GM18511 (cell line): ENCODE data around the gene STXBP5L.
"Not testable (repeated sequence)": the region's sequence is repeated elsewhere in the genome, so short reads cannot be mapped to it uniquely, and the experiment has no call there.

Experiments
- ATAC-seq: cut with Tn5 transposase; IDR thresholded peaks from one replicate; pipeline ENCODE4 v1.9.1; 2021; ENCODE audit warnings: mild to moderate bottlenecking, moderate library complexity; ENCODE audit not compliant: unreplicated experiment

The STXBP5L gene

DNA sequence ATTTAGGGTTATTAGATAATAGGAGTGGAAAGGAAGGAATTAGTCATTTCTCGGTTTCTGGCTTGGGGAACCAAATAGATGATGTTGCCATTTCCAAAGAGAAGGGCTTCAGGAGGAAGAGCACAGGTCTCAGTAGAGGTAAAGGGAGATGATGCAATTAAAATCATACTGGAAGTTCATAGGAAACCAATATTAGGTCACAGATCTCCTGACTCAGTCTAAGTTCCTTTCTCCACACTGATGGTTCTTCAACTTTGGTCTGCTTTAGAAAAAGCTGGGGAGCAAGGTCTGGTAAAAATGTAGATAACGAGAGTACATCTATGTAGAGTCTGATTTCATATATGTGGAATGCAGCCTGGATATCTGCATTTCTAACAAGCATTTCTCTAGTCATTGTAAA lies 506.9 kb downstream of the STXBP5L start:
- ATAC-seq = no peak

DNA sequence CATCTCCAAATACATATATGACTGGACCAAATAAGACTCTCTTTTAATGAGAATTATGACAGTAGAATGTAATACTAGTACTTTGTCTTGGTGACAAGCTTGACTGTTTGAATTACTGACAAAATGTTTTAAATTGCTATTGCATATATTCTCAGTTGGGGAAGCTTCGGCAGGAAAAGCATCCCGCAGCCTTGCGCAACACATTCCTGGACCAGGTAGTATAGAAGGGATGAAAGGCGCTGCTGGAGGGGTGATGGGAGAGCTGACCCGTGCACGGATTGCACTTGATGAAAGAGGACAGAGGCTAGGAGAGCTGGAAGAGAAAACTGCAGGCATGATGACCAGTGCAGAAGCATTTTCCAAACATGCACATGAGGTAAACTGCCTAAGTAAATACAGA lies 510.2 kb downstream of the STXBP5L start:
- no peak for ATAC-seq

DNA sequence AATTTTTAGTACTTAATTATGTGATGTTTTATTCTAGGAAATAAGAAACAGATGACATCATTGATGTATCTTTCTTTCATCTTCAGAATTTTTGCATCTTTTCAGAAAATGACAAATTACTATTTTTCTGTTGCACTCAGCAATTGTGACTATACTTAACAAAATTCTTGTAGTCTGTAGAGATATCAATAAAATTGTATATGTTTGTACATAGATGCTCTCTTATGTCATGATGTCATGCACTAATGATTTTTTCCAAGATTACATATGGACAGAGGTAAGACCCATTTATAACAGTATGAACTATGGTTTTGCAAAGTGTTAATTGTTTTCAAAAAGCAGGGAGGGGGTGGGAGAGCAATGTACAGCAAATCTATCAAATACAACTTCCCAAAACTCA lies 516.5 kb downstream of the STXBP5L start:
- ATAC-seq = no peak

DNA sequence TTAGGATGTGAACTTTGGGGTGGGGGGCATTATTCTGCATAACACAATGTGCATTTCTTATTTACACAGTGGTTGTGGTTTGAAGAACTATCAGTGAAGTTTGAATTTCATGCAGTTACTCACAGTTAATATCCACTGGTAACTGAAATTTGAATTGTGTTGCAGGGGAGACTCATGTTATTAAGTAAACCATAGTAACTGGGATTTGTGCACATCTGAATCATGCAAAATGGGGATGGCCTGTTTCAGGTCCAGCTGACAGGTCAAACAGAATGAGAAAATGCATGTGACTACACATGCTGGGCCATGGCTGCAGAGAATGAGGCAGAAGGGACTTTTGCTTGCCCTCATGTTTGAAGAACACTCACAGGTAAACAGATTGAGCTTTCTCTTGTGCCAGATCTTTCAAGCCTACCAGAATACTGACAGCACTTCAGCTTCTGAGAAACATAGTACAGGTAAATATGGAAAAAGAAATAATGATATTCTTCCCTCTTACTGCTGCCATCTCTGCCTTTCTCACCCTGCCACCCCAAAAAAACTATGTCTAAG lies 522.7 kb downstream of the STXBP5L start:
- ATAC-seq = no peak

DNA sequence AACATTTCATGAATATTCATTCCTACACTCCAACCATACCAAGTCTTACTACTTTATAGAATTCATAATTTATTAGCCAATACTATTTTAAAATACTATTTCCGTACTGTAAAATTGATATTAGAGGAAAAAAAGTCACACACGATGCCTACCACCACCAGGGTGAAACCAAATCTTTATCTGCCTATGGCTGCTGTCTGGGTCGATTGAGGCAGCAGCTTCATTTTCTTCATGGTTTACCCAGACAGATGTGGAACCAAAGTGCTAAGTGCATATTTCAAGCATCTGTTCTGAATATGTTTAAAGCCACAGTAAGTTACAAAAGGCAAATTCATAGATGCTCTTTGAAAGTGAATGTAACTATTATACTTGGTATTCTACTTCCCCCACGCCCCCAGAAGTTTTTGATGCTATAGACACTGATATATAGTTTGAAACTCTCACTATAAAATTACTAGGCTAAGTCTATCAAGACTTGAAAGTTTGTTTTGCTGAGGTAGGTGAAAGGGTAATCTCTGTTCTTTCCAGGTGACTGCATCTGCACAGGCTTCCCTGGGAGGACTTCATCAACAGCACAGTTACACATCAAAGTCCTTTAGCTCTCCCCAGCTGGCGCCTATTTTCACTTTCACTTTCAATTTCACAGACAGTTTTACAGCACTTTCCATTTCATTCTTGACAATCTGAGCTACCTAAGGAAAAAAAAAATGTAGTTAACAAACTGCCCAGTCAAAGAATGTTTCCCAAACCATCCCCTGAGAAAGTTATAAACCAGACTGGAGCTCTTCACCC lies 523.9 kb downstream of the STXBP5L start:
- ATAC-seq = peak; percentile 94

DNA sequence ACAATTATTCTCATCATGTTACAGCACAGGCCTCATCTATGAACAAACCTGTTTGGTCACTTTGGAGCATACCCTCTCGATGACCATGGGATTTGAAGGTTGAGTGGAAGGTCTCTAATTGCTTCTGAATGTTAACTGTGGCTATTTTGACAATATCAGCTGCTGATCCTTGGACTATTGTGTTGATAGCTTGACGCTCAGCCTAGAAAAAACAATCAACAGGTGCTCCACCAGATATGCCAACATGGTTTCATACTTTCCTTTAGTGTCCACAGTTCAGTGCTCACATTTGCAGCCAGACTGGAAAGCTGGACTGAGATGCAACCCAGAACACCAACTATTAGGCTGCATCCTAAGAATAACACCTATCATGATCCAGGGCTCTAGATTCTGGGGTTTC lies 528.1 kb downstream of the STXBP5L start:
- ATAC-seq = no peak

DNA sequence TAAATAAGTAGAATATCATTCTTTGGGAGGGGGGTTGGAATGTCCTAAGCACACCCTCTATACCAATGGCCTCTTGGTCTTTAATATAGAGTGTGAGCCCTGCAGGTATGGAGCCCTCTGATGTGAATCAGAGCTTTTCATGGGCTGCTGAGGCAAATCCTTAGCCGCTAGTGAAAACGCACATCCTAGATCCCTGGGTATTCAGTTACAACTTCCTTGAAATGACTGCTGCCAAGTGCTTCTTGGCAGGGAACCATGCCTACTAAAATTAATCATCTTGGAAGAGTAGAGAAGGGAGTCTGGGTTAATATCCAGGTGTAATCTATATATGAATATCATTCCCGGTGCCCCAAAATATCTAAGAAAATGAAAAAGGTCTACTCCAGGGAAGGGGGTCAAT lies 528.6 kb downstream of the STXBP5L start:
- ATAC-seq = no peak

DNA sequence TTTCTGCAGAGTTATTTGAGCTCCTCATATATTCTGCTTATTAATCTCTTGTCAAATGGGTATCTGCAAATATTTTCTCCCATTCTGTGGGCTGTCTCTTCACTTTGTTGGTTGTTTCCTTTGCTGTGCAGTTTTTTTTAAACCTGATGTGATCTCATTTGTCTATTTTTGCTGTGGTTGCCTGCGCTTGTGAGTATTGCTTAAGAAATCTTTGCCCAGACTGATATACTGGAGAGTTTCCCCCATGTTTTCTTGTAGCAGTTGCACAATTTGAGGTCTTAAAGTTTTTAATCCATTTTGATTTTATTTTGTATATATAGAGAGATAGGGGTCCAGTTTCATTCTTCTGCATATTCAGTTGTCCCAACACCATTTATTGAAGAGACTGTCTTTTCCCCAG lies 535.5 kb downstream of the STXBP5L start:
- ATAC-seq = no peak

DNA sequence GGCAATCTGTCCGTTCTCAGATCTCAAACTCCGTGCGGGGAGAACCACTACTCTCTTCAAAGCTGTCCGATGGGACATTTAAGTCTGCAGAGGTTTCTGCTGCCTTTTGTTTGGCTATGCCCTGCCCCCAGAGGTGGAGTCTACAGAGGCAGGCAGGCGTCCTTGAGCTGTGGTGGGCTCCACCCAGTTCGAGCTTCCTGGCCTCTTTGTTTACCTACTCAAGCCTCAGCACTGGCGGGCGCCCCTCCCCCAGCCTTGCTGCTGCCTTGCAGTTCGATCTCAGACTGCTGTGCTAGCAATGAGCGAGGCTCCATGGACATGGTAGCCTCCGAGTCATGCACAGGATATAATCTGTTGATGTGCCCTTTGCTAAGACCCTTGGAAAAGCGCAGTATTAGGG lies 543.7 kb downstream of the STXBP5L start:
- ATAC-seq = not testable (repeated sequence)

DNA sequence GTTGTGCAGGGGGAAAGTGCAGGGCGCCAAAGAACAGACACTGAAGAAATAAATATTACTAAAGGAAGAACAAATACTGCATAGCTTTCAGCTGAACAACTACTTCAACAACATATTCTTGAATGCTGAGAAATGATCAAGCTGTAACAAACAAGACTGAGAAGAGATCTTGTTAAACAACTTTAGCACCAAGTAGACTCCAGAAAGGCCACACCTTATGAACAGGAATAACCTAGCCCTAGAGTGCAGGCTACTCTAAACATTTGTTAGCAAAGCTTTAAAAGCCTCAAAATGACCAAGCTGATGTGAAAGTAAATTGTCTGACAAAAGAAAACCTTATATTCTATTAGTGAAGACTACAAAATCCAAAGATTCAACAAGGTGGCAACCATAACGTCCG lies 554.6 kb downstream of the STXBP5L start:
- ATAC-seq = no peak

DNA sequence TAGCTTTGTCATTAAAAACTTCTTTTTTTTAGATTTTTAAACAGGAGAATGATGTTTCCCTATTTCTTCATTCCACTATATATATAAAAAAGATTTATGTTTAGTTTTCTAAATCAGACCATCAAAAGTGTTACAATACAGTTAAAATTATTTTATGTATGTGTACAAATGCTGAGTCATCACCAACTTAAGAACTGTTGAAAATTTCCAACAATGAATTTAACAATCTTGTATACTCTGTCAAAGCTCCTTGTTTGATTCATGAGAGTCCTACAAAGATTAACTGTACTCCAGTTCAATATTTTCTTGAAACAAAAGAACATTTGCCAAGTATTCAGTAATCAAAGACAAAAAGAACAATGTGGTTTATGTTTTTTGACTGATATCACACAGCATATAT lies 555.7 kb downstream of the STXBP5L start:
- ATAC-seq = no peak

DNA sequence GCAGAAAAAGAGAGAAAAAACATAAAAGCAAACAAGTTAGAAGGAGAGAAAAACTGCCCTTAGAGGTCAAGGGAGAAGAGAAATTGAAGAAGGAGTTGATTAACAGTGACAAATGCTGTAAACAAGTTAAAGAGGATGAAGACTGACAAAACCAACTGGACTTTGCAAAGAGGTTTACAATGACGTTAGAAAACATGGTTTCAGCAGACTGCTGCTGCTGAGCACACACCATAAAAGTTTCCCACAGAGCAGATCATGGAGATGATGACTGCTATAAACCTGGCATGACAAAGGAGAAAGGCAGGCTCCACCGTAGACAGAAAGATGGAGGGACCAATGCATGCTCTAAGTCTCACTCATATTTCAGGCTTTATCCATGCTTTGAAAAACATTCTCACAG lies 559.1 kb downstream of the STXBP5L start:
- no peak for ATAC-seq

DNA sequence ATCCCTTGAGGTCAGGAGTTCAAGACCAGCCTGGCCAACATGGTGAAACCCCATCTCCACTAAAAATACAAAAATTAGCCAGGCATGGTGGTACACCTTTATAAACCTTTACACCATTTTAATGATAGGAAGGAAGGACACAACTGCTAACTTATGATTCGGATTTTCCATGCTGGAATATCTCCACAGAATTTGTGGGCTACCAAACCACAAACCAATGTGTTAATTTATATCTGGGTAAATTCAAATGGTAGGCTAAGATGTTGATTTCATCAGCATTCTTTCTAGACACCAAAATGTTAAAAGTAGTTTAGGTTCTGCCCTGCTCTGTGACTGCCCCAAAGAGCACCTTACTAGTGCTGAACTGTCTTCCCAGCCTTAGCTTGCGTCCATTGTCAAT lies 565.0 kb downstream of the STXBP5L start:
- no peak for ATAC-seq
